Hepatocyte (in vitro differentiated cells): ENCODE data around the gene ATR. TPM values are rescaled to one million over a fixed set of nuclear protein-coding genes. Genes with fewer than 3 reads are reported as not detected.

Experiments used
- DNase-seq: peaks from one replicate; pipeline ENCODE4 v3.0.0-alpha.2; 2016; ENCODE audit warnings: low spot score
- H2AFZ ChIP-seq: fragments of 200-600 bp; sonication (generic); 2 replicates; pipeline ENCODE4 v1.6.0; 2016; ENCODE audit warnings: antibody characterized with exemption, mild to moderate bottlenecking
- H3K27ac ChIP-seq: fragments of 200-600 bp; sonication (generic); 2 replicates; pipeline ENCODE4 v1.5.1; 2016; ENCODE audit warnings: mild to moderate bottlenecking
- H3K27me3 ChIP-seq: fragments of 200-600 bp; sonication (generic); 2 replicates; pipeline ENCODE4 v1.6.1; 2016
- H3K36me3 ChIP-seq: fragments of 200-600 bp; sonication (generic); replicated peaks from 2 replicates; pipeline ENCODE4 v1.5.1; 2016; ENCODE audit warnings: low read depth; ENCODE audit not compliant: insufficient read depth
- H3K4me1 ChIP-seq: fragments of 200-600 bp; sonication (generic); 2 replicates; pipeline ENCODE4 v1.5.1; 2016; ENCODE audit warnings: mild to moderate bottlenecking, moderate library complexity; ENCODE audit not compliant: insufficient read depth
- H3K4me2 ChIP-seq: fragments of 200-600 bp; sonication (generic); 2 replicates; pipeline ENCODE4 v1.6.0; 2016
- H3K4me3 ChIP-seq: fragments of 200-600 bp; sonication (generic); 2 replicates; pipeline ENCODE4 v1.5.1; 2016; ENCODE audit warnings: mild to moderate bottlenecking
- H3K79me2 ChIP-seq: fragments of 200-600 bp; sonication (generic); 2 replicates; pipeline ENCODE4 v1.6.0; 2017; ENCODE audit warnings: mild to moderate bottlenecking
- H3K9me2 ChIP-seq: fragments of 200-600 bp; sonication (generic); replicated peaks from 2 replicates; pipeline ENCODE4 v1.6.0; 2017; ENCODE audit warnings: mild to moderate bottlenecking; ENCODE audit not compliant: insufficient read depth
- H3K9me3 ChIP-seq: fragments of 200-600 bp; sonication (generic); 2 replicates; pipeline ENCODE4 v1.5.1; 2016; ENCODE audit warnings: low read depth, mild to moderate bottlenecking
- H4K20me1 ChIP-seq: fragments of 200-600 bp; sonication (generic); 2 replicates; pipeline ENCODE4 v1.6.0; 2016; ENCODE audit warnings: mild to moderate bottlenecking; ENCODE audit not compliant: insufficient read depth, poor library complexity, severe bottlenecking
- CTCF ChIP-seq: fragments of 200-600 bp; sonication (generic); IDR thresholded peaks from 2 replicates; pipeline ENCODE4 v1.5.1; 2016; ENCODE audit warnings: antibody characterized with exemption, mild to moderate bottlenecking; ENCODE audit not compliant: poor library complexity
- EZH2 ChIP-seq: fragments of 200-600 bp; sonication (generic); IDR thresholded peaks from 2 replicates; pipeline ENCODE4 v1.6.1; 2016; ENCODE audit warnings: antibody characterized with exemption, mild to moderate bottlenecking, borderline replicate concordance
- EZH2phosphoT487 ChIP-seq: fragments of 200-600 bp; sonication (generic); IDR thresholded peaks from one replicate; pipeline ENCODE4 v1.6.1; 2018; ENCODE audit warnings: antibody characterized with exemption, mild to moderate bottlenecking, low read depth, moderate library complexity; ENCODE audit not compliant: unreplicated experiment, severe bottlenecking
- WGBS: methylation state at CpG from one replicate; pipeline ENCODE4 v1.1.6; 2016; ENCODE audit warnings: low lambda C conversion rate; ENCODE audit errors: missing lambda C conversion rate; 5-methylcytosine and 5-hydroxymethylcytosine counted together
- polyA plus RNA-seq: library from polyadenylated mRNA; unstranded; fragments of >200 nt; fragmentation: Nextera tagmentation; extraction: Ambion mirVana; gene quantifications from 2 replicates; pipeline ENCODE4 v1.2.1, GENCODE V29; 2016
- total RNA-seq: library from RNA; depleted of rRNA; stranded (reverse); fragments of >200 nt; gene quantifications from 2 replicates; pipeline ENCODE4 v1.2.3, GENCODE V29; 2014

ATR gene
- total and polyA plus RNA-seq, 2 experiments from 2014 or later = 10.0 to 35.6 TPM

DNA sequence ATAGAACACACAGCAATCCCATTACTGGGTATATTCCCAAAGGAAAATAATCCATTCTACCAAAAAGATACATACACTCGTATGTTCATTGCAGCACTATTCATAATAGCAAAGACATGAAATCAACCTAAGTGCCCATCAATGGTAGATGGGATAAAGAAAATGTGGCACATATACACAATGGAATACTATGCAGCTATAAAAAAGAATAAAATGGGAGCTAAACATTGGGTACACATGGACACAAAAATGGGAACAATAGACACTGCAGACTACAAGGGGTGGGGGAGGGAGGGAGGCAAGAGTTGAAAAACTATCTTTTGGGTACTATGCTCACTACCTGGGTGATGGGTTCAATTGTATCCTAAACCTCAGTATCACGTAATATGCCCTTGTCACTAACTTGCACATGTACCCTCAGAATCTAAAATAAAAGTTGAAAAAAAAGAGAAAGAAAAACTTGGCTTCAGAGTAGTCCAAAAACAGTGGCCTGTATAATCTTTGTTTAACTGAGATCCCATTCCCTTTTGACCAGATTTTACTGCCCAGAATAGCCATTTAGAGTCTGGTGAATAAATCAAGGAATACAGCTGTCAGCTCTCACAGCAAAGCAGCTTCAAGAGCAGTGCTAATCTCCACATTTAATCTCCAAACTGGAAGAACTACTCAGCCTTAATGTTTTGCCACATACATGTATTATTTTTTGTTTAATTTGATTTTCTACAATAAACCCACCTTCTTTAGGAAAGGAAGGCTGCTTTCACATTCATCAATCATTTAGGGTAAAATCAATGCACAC lies 76.1 kb downstream of the ATR start:
- no peak overlapping the region for H3K4me2 ChIP-seq
- no peaks in the 10 kb centered on the region for H3K4me1 ChIP-seq
- DNase-seq = no peak
- H3K4me3 ChIP-seq = no peak overlapping the region
- H3K27ac ChIP-seq = no peak overlapping the region
- no peaks in the 10 kb centered on the region for H3K9me2 ChIP-seq
- 98% methylated on average over 2 of the region's 2 CpGs for WGBS
- no peaks in the 10 kb centered on the region for H3K36me3 ChIP-seq
- no peaks in the 10 kb centered on the region for H3K79me2 ChIP-seq
- H3K27me3 ChIP-seq = no peaks in the 10 kb centered on the region
- TF ChIP-seq EZH2 (no peak), CTCF (no peak), EZH2phosphoT487 (no peak)
- no peaks in the 10 kb centered on the region for H3K9me3 ChIP-seq
- H4K20me1 ChIP-seq = no peaks in the 10 kb centered on the region
- H2AFZ ChIP-seq = no peak overlapping the region

- no peaks in the 10 kb centered on the region for H3K36me3 ChIP-seq
- H3K9me3 ChIP-seq = no peaks in the 10 kb centered on the region
- WGBS = 96% methylated on average over 5 of the region's 5 CpGs
- H3K27me3 ChIP-seq = no peaks in the 10 kb centered on the region
- H3K4me2 ChIP-seq = no peak overlapping the region
- no peaks in the 10 kb centered on the region for H3K79me2 ChIP-seq
- H3K4me1 ChIP-seq = no peaks in the 10 kb centered on the region
- TF ChIP-seq EZH2phosphoT487 (no peak), CTCF (no peak), EZH2 (no peak)
- H3K4me3 ChIP-seq = no peak overlapping the region
- no peak overlapping the region for H2AFZ ChIP-seq
- peak; percentile 6 for DNase-seq
- no peak overlapping the region for H3K27ac ChIP-seq
- H4K20me1 ChIP-seq = no peaks in the 10 kb centered on the region
- H3K9me2 ChIP-seq = no peaks in the 10 kb centered on the region
Observed at GRCh38 chr3:142501004-142501926, 77.3 kb downstream of the ATR start.

- DNase-seq = no peak
- H3K27me3 ChIP-seq = no peaks in the 10 kb centered on the region
- H3K4me2 ChIP-seq = no peak overlapping the region
- H3K9me2 ChIP-seq = no peaks in the 10 kb centered on the region
- H3K9me3 ChIP-seq = no peaks in the 10 kb centered on the region
- H3K79me2 ChIP-seq = no peaks in the 10 kb centered on the region
- H4K20me1 ChIP-seq = no peaks in the 10 kb centered on the region
- 100% methylated on average over 2 of the region's 2 CpGs for WGBS
- TF ChIP-seq EZH2 (no peak), EZH2phosphoT487 (no peak), CTCF (no peak)
- H3K36me3 ChIP-seq = no peaks in the 10 kb centered on the region
- H3K27ac ChIP-seq = no peak overlapping the region
- no peak overlapping the region for H3K4me3 ChIP-seq
- no peak overlapping the region for H2AFZ ChIP-seq
- no peaks in the 10 kb centered on the region for H3K4me1 ChIP-seq
Observed at GRCh38 chr3:142500211-142500610, 78.3 kb downstream of the ATR start.
